OCI-LY7 (cell line): ENCODE measurements around the gene SLC39A7. TPM values are rescaled to one million over a fixed set of nuclear protein-coding genes. Genes with fewer than 3 reads are reported as not detected.

Source experiments
- BruUV-seq: library from RNA; stranded (reverse); fragments of 400-500 nt; replicated peaks from 2 replicates; lab custom pipeline; 2021; lab: Mats Ljungman, UMichigan
- CTCF ChIA-PET: fragments of 300-600 bp; sonication (Branson Sonifier 250); formaldehyde crosslinking; loops from one replicate; lab custom pipeline; 2022; ENCODE audit warnings: antibody characterized with exemption; ENCODE audit not compliant: unreplicated experiment; lab: Charles Lee
- POLR2A ChIA-PET: fragments of 300-600 bp; sonication (Branson Sonifier 250); formaldehyde crosslinking; loops from one replicate; lab custom pipeline; 2022; ENCODE audit warnings: antibody characterized with exemption; lab: Charles Lee
- DNase-seq: peaks from one replicate; pipeline ENCODE4 v3.0.0-alpha.2; 2015; ENCODE audit warnings: low spot score
- H2AFZ ChIP-seq: fragments of 200-600 bp; sonication (generic), shearing (Covaris generic); 2 replicates; pipeline ENCODE4 v1.6.1; 2014; ENCODE audit warnings: mild to moderate bottlenecking, antibody characterized with exemption, low read length, moderate library complexity
- H3K27ac ChIP-seq: fragments of 200-600 bp; sonication (generic); 2 replicates; pipeline ENCODE4 v1.5.1; 2014; ENCODE audit warnings: mixed run types, low read depth, mild to moderate bottlenecking, moderate library complexity, low read length, inconsistent platforms; ENCODE audit not compliant: poor library complexity, severe bottlenecking
- H3K36me3 ChIP-seq: fragments of 200-600 bp; sonication (generic); 2 replicates; pipeline ENCODE4 v1.6.1; 2014; ENCODE audit warnings: mild to moderate bottlenecking, antibody characterized with exemption, low read length, moderate library complexity, mixed read lengths; ENCODE audit not compliant: insufficient read depth
- H3K4me1 ChIP-seq: fragments of 200-600 bp; sonication (generic); 2 replicates; pipeline ENCODE4 v1.5.1; 2014; ENCODE audit warnings: mild to moderate bottlenecking, low read length; ENCODE audit not compliant: insufficient read depth, poor library complexity, severe bottlenecking
- H3K4me2 ChIP-seq: fragments of 200-600 bp; sonication (generic); 2 replicates; pipeline ENCODE4 v1.6.1; 2014; ENCODE audit warnings: mild to moderate bottlenecking, low read length
- H3K4me3 ChIP-seq: fragments of 200-600 bp; sonication (generic); 2 replicates; pipeline ENCODE4 v1.5.1; 2014; ENCODE audit warnings: mild to moderate bottlenecking, low read depth, low read length; ENCODE audit not compliant: poor library complexity, severe bottlenecking
- H3K79me2 ChIP-seq: fragments of 200-600 bp; sonication (generic); 2 replicates; pipeline ENCODE4 v1.6.1; 2016; ENCODE audit warnings: low read depth, mild to moderate bottlenecking, low read length, moderate library complexity, mixed read lengths; ENCODE audit not compliant: insufficient read depth
- H3K9me2 ChIP-seq: fragments of 200-600 bp; sonication (generic); 2 replicates; pipeline ENCODE4 v1.6.1; 2016; ENCODE audit warnings: mild to moderate bottlenecking, low read length, mixed read lengths; ENCODE audit not compliant: insufficient read depth
- H3K9me3 ChIP-seq: fragments of 200-600 bp; sonication (generic); 2 replicates; pipeline ENCODE4 v1.6.1; 2014; ENCODE audit warnings: mild to moderate bottlenecking, mixed run types, low read length, mixed read lengths
- H4K20me1 ChIP-seq: fragments of 200-600 bp; sonication (generic); 2 replicates; pipeline ENCODE4 v1.6.1; 2014; ENCODE audit warnings: mild to moderate bottlenecking, antibody characterized with exemption, low read length, moderate library complexity, mixed read lengths; ENCODE audit not compliant: insufficient read depth
- CTCF ChIP-seq: fragments of 200-600 bp; sonication (generic); conservative IDR thresholded peaks from 2 replicates; pipeline ENCODE4 v1.5.1; 2014; ENCODE audit warnings: mild to moderate bottlenecking, antibody characterized with exemption, low read length, moderate library complexity, mixed read lengths
- EZH2phosphoT487 ChIP-seq: fragments of 200-600 bp; sonication (generic); IDR thresholded peaks from 2 replicates; pipeline ENCODE4 v1.6.1; 2018; ENCODE audit warnings: low read depth, borderline replicate concordance, mild to moderate bottlenecking, mixed run types, antibody characterized with exemption, low read length, moderate library complexity, mixed read lengths
- intact Hi-C: fragments of 100-400 bp; cut with micrococcal nuclease; formaldehyde crosslinking; loops from one replicate; pipeline ENCODE4 v1.10.0; 2022; ENCODE audit not compliant: unreplicated experiment
- total RNA-seq, 2 experiments: library from RNA; depleted of rRNA in 1 of 2; stranded (reverse); fragments of >200 nt in 1 of 2; shearing (Covaris generic) in 1 of 2; gene quantifications; 2 replicates each; pipeline ENCODE4 v1.2.3, GENCODE V29; 2014 to 2022

The SLC39A7 gene
- total RNA-seq, 2 experiments from 2014 or later = 22.9 to 53.2 TPM

- TF ChIP-seq CTCF = no peak
- no peak for TF ChIP-seq EZH2phosphoT487
- Histone ChIP-seq H3K9me2 (no peaks in the 10 kb centered on the region), H3K36me3 (peaks cover 47% of the 10 kb centered on the region), H3K4me3 (no peak overlapping the region), H3K9me3 (no peaks in the 10 kb centered on the region), H4K20me1 (no peaks in the 10 kb centered on the region; the same call in 1 of the 2 replicates), H2AFZ (no peak overlapping the region), H3K27ac (no peak overlapping the region), H3K79me2 (no peaks in the 10 kb centered on the region; the same call in 1 of the 2 replicates), H3K4me1 (peaks cover 14% of the 10 kb centered on the region), H3K4me2 (no peak overlapping the region)
- BruUV-seq = no TSS peak
- DNase-seq = no peak
- ChIA-PET POLR2A (no interaction called here), CTCF (no interaction called here)
- intact Hi-C loops = no loop called here
These were observed 7.0 kb upstream of the SLC39A7 start for GRCh38 chr6:33193619-33194018.

DNA sequence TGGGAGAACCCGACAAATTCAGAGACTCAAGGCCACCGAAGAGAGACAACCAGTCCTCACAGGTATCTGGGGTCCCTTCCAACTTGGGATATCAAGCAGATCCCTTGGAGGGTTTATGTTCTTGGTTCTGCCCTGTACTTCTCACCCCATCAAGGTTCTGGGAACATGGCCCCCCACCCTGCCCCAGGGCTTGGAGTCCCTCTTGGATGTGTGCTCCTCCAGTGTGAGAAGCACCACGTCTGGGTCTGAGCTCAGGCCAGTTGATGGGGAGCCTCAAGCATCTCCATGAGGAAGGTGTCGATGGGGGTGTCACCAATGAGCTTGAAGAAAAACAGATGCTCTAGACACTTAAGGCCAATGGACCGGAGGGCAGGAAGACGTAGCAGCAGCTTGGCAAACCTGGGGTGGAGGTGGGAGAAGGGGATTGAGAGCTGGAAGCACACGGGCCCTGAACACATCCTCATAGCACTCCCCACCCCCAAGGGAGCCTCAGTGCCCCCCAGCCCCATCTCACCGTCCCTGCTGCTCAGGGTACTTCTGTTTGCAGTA is 6.2 kb upstream of the SLC39A7 start:
- ChIA-PET CTCF (no interaction called here), POLR2A (no interaction called here)
- H3K9me3 ChIP-seq = no peaks in the 10 kb centered on the region
- no peak for TF ChIP-seq EZH2phosphoT487
- no peak for TF ChIP-seq CTCF
- BruUV-seq = no TSS peak
- DNase-seq = no peak
- intact Hi-C loops = no loop called here
- H3K79me2 ChIP-seq = peaks cover 8% of the 10 kb centered on the region; the same call in 1 of the 2 replicates
- peaks cover 47% of the 10 kb centered on the region for H3K36me3 ChIP-seq
- H4K20me1 ChIP-seq = no peaks in the 10 kb centered on the region; the same call in 1 of the 2 replicates
- no peak overlapping the region for H3K27ac ChIP-seq
- H3K4me2 ChIP-seq = no peak overlapping the region
- H3K4me3 ChIP-seq = no peak overlapping the region
- no peak overlapping the region for H2AFZ ChIP-seq
- peaks cover 22% of the 10 kb centered on the region for H3K4me1 ChIP-seq
- H3K9me2 ChIP-seq = no peaks in the 10 kb centered on the region

DNA sequence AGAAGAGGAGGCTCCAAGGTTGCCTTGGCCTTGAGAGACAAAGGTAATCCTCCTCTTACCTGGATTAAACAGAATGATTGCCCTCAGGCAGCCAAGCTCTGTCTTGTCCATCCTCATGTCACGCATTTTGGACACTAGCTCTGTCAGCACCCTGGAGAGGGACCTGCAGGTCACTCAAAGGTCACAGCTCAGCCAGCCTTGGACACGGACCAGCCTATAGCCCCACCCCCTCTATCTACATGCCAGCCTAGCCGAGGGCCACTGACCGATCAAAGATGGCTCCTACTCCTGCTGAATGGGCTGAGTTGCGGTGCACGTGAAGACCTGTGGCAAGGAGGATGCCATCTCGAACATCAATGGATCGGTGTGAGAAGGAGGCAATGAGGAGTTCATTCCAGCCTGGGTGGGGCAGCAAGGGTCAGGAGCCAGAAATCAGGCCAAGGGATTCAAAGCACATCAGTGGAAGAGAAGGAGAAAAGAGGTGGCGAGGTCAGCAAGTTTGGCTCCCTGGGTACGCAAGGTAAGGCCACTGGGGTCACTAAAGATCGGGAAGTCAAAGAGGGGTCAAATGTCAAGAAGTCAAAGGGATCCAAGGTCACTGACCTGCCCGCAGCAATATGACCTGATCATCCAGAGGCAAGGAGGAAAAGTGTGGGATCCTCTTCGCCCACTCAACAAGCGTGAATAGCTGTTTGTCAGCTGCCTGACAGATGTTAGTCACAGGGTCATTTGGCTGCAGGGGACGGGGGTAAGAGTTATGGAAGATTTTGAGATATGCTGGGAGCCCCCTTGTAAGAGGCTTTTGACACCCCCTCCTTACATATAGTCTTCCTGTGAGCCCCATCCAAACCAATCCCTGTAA is 5.1 kb upstream of the SLC39A7 start:
- intact Hi-C loops = loop anchor here (2.0 kb wide), 1 partner anchor 35 kb away; no protein-coding TSS in a partner anchor
- no peak for TF ChIP-seq EZH2phosphoT487
- no peak for TF ChIP-seq CTCF
- peaks cover 47% of the 10 kb centered on the region for H3K36me3 ChIP-seq
- no TSS peak for BruUV-seq
- no peaks in the 10 kb centered on the region; the same call in 1 of the 2 replicates for H4K20me1 ChIP-seq
- H2AFZ ChIP-seq = no peak overlapping the region
- H3K4me3 ChIP-seq = no peak overlapping the region
- peaks cover 13% of the 10 kb centered on the region; the same call in 1 of the 2 replicates for H3K79me2 ChIP-seq
- DNase-seq = no peak
- ChIA-PET POLR2A (no interaction called here), CTCF (no interaction called here)
- H3K4me1 ChIP-seq = peaks cover 24% of the 10 kb centered on the region
- no peaks in the 10 kb centered on the region for H3K9me3 ChIP-seq
- no peak overlapping the region for H3K27ac ChIP-seq
- H3K4me2 ChIP-seq = no peak overlapping the region
- no peaks in the 10 kb centered on the region for H3K9me2 ChIP-seq
